HG03175 (cell line): Measurements from ENCODE around the gene AQP7.
"Not testable (repeated sequence)": the region's sequence is repeated elsewhere in the genome, so short reads cannot be mapped to it uniquely, and the experiment has no call there.

Source experiments
- ATAC-seq: cut with Tn5 transposase; IDR thresholded peaks from one replicate; pipeline ENCODE4 v1.9.1; 2021; ENCODE audit warnings: mild to moderate bottlenecking, moderate library complexity; ENCODE audit not compliant: unreplicated experiment

The AQP7 gene

DNA sequence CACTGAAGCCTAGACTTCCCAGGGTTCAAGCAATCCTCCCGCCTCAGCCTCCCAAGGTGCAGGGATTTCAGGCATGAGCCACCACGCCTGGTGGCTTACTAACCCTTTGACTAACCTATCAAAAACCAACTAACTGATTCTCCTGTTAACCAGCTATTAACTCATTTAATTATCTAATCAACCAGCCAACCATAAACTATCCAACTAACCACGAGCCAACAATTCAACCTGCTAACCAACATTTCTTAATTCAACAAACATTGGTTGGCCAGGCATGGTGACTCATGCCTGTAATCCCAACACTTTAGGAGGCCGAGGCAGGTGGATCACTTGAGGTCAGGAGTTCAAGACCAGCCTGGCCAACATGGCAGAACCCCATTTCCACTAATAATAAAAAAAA is 3.3 kb downstream of the AQP7 start:
- ATAC-seq: not testable (repeated sequence)

- not testable (repeated sequence) for ATAC-seq
Measured at GRCh38 chr9:33397801-33398200, 4.6 kb downstream of the AQP7 start.

- ATAC-seq: not testable (repeated sequence)
Measured at GRCh38 chr9:33395159-33395879, 7.0 kb downstream of the AQP7 start.

DNA sequence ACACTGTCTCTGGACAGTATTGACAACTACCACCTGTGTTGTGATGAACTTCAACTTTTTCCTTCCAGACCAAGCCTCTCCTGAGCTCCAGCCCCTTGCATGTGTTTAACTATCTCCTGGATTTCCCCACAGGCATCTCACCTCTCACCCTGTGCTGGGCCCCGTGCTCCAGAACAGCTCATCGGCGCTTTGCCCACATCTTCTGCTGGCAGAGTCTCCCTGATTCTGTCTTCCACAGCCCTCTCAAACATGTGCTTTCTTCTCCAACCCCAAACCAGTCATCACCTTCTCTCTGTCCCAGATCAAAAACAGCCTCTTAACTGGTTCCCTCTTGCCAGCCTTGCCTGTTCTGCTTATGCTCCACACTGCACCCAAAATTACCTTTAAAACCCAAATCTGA is 8.4 kb downstream of the AQP7 start:
- ATAC-seq: not testable (repeated sequence)

GRCh38 chr9:33393581-33393980 is 8.8 kb downstream of the AQP7 start:
- no peak for ATAC-seq

- not testable (repeated sequence) for ATAC-seq
Measured at GRCh38 chr9:33392591-33393021, 9.8 kb downstream of the AQP7 start.

DNA sequence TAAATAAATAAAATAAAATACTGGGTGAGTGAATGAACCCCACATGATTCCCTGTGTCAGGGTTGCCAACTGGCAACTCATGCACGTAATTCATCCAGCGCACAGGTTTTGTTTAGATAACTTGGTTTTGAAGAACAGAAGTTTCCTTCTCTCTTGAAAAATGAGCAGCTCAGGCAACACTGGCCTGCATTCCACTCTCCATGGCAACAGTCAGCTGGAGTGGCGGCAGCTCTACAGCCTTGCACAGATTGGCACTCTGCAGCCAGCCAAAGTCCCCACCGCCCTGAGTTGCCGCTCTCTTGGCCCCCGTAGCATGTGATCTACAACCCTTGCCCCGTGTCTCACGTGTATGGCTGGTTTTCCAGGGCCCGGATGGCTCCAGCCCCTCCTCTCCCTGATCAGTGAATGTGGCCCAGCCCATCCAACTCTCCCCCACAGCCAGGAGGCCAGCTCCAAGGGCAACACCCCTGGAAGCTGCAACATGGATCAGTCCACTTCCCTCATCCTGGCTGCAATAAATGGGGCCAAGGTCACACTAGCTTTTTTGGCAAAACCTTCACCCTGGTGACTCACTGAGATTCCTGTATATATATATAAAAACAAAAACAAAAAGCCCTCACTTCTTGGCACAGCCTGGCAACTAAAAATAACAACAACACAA is 11.1 kb downstream of the AQP7 start:
- not testable (repeated sequence) for ATAC-seq

DNA sequence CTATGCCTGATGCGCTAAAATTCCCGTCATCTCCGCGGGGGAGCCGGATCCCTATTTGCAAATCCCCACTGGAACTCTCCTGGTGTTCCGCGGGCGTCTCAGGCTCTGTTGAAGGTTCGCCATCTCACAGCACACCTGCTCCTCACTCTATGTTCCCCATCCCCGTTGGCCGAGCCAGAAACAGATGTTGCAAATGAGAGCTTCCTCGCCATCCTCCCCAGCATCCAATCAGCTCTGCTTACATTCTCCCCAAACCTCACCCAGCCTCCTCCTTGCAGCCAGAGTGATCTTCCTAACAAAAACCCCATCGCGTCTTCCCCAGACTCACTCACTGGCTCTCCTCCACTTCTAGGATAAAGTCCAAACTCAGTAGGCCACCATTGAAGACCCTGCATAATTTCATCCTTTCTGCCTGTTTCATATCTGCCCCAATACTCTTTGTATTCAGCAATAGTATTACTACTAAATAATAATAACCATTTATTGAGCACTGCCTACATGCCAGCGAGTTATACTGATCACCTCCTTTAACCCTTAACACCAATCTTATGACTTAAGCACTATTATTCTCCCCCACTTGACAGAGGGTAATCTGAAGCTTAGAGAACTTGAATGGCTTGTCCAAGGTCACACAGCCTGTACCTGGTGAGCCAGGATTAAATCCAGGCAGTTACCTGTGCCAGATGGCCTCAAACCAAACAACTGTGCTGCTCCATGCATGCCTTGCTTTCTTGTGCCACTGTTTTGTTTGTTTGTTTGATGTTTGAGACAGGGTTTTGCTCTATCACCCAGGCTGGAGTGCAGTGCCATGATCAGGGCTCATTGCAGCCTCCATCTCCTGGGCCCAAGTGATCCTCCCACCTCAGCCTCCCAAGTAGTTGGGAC is 14.0 kb downstream of the AQP7 start:
- no peak for ATAC-seq

DNA sequence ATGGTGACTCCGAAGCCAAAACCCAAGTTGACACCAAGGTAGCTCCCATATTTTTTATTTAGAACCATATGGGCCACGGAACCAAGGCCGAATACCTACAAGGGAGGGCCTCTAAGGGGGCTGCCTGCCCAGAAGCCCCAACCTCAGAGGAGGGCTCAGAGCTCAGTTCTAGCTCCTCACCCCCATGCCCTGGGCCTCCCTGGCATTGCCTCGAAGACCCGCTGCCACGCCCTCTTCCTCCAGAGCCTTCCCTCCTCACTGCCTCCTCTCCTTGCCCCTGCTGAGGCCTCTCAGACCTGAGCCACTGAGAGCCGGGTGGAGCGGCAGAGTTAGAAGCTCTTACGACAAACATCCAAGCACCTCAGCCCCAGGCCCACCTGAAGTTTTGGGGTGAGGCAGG is 15.4 kb downstream of the AQP7 start:
- ATAC-seq: not testable (repeated sequence)

- ATAC-seq: not testable (repeated sequence)
Measured at GRCh38 chr9:33386641-33386996, 15.7 kb downstream of the AQP7 start.

GRCh38 chr9:33385979-33386640 is 16.3 kb downstream of the AQP7 start:
- not testable (repeated sequence) for ATAC-seq

- ATAC-seq: not testable (repeated sequence)
Measured at GRCh38 chr9:33385536-33385935, 16.8 kb downstream of the AQP7 start.

GRCh38 chr9:33383396-33383795 is 19.0 kb downstream of the AQP7 start:
- ATAC-seq: not testable (repeated sequence)

DNA sequence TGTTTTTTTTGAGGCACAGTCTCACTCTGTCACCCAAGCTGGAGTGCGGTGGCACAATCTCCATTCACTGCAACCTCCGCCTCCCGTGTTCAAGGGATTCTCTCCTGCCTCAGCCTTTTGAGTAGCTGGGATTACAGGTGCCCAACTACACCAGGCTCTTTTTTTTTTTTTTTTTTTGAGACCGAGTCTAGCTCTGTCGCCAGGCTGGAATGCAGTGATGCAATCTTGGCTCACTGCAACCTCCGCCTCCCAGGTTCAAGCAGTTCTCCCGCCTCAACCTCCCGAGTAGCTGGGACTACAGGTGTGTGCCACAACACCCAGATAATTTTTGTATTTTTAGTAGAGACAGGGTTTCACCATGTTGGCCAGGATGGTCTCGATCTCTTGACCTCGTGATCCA is 20.0 kb downstream of the AQP7 start:
- not testable (repeated sequence) for ATAC-seq

GRCh38 chr9:33381231-33381791 is 21.1 kb downstream of the AQP7 start:
- ATAC-seq: no peak

GRCh38 chr9:33380390-33381094 is 21.8 kb downstream of the AQP7 start:
- ATAC-seq: no peak

GRCh38 chr9:33379666-33380389 is 22.5 kb downstream of the AQP7 start:
- ATAC-seq: no peak

DNA sequence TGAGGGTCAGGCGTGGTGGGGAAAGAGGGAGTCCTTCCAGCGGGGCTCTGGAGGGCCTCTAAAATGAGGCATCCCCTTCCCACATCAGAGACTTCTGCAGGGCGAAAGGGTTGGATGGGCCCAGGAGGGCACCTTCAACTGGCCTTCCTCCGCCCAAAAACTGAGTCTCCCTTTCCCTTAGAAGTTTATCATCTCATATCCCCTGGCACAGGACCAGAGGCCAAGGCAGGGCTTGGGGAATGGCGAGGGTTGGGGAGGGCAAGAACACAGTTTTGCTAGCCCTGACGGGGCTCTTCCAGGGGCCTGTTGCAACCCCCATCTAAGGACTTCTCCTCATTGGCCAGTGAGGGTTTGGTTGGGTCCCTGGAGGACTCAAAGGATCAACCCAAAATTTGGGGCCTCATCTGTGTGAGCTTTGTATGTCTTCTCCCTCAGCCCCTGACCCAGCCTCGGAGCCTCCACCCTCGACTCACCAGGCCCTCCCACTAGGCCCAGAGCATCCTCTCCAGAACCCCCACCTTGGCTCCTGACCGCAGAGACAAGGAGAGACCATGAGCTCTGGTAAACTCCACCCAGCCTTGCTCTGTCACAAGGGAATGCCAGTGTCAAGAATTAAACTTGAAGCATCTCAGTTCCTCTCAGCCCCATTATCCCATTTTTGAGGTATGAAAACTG is 24.1 kb downstream of the AQP7 start:
- ATAC-seq: no peak
